Gastrocnemius medialis (tissue), 4 donors: ENCODE data around the gene HERPUD1. TPM values are rescaled to one million over a fixed set of nuclear protein-coding genes. Genes with fewer than 3 reads are reported as not detected.

Source experiments
- ATAC-seq, 2 donors: fragments of 150-250 bp; one replicate each; pipeline ENCODE4 v1.9.1; 2016
- DNase-seq, 2 donors: peaks; one replicate each; pipeline ENCODE4 v3.0.0-alpha.2; 2019
- H3K27ac ChIP-seq, 4 donors: fragments of 200-600 bp; sonication (generic); 1 replicate in 1 of 4; 2 replicates in 3 of 4; pipeline ENCODE4 v1.5.1; 2016 to 2018; ENCODE audit warnings: mild to moderate bottlenecking in 2 of 4, moderate library complexity in 1 of 4
- H3K27me3 ChIP-seq, 3 donors: fragments of 200-600 bp; sonication (generic) in 2 of 3; 1 replicate in 1 of 3; 2 replicates in 2 of 3; pipeline versions ENCODE4 v1.5.1 to v1.6.0; 2016 to 2019; ENCODE audit warnings: mild to moderate bottlenecking in 1 of 3, moderate library complexity in 1 of 3
- H3K36me3 ChIP-seq, 2 donors: fragments of 200-600 bp; sonication (generic) in 1 of 2; one replicate each; pipeline ENCODE4 v1.5.1; 2017 to 2018
- H3K4me1 ChIP-seq, 2 donors: fragments of 200-600 bp; sonication (generic) in 1 of 2; one replicate each; pipeline ENCODE4 v1.5.1; 2016 to 2017; ENCODE audit warnings: mild to moderate bottlenecking in 2 of 2
- H3K4me3 ChIP-seq, 4 donors: fragments of 200-600 bp; sonication (generic) in 3 of 4; 1 replicate in 1 of 4; 2 replicates in 3 of 4; pipeline ENCODE4 v1.5.1; 2016 to 2019; ENCODE audit warnings: mild to moderate bottlenecking in 2 of 4
- H3K9me3 ChIP-seq, 3 donors: fragments of 200-600 bp; sonication (generic) in 2 of 3; 1 replicate in 1 of 3; 2 replicates in 2 of 3; pipeline ENCODE4 v1.5.1; 2016 to 2019
- POLR2A ChIP-seq, 2 donors: fragments of 450-650 bp; IDR thresholded peaks; one replicate each; pipeline ENCODE4 v1.6.1; 2017; ENCODE audit warnings: antibody characterized with exemption in 2 of 2, mild to moderate bottlenecking in 2 of 2, moderate library complexity in 2 of 2
- in situ Hi-C, 4 donors: fragments of 200-750 bp; cut with MboI; loops; one replicate each; pipeline versions ENCODE4 v1.15.0 to v1.8.0; 2017; ENCODE audit warnings: low sequenced_read_pairs in 4 of 4
- intact Hi-C: fragments of 100-400 bp; cut with DNase I; formaldehyde crosslinking; loops from one replicate; pipeline ENCODE4 v1.15.1; 2023; ENCODE audit warnings: low total_unique reads
- total RNA-seq, 4 donors: library from RNA; depleted of rRNA; stranded (reverse); fragments of >200 nt; gene quantifications; one replicate each; pipeline versions ENCODE4 v1.1.0 to v1.2.3, GENCODE V29; 2016
- TF ChIP-seq, protein P1 (sequence below), 5 experiments: fragments of 450-650 bp in 3 of 5; fragments of 200-600 bp in 2 of 5; sonication (generic) in 2 of 5; IDR thresholded peaks in 4 of 5; conservative IDR thresholded peaks in 1 of 5; 1 replicate in 4 of 5; 2 replicates in 1 of 5; pipeline ENCODE4 v1.5.1; 2016 to 2019; ENCODE audit warnings: antibody characterized with exemption in 5 of 5, mild to moderate bottlenecking in 3 of 5, moderate library complexity in 3 of 5

The HERPUD1 gene
- total RNA-seq, 4 donors from 2014 or later: 110 to 281 (median 125) TPM

DNA sequence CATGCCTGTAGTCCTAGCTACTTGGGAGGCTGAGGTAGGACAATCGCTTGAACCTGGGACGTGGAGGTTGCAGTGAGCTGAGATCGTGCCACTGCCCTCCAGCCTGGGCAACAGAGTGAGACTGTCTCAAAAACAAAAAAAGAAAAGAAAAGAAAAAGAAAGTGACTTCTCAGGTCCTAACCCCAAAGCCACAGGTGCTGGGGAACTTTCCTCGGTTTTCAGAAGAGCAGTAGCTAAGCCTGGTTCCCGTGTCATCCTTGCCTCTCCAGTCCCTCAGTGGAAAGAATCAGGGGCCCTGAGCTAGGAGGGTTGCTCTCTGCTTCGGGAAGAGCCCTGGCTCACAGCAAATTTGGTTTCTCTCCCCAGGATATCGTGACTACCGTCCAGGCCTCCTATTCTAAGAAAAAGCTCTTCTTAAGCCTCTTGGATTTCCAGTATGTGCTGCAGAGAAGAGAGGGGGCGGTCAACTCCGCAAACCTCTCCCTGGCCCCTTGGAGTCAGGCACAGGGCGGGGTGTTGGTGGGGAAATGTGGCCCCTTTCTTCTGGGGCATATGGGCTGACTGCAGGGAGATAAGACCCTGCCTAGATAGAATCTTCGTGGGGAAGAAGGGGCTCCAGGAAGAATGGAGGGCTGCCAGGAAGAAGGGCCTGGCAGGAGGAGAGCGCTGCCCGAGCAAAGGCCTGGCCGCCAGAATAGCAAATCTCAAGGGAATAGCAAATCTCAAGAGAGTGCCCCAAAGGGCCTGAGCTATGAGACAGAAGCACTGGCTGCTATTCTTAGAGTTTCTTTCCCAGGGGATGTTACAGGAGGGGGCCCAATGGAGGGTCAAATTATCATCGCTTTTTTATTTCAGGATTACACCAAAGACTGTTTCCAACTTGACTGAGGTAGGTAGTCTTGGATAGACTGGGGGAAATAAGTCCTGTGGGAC is 49.1 kb downstream of the HERPUD1 start:
- DNase-seq (no peak), ATAC-seq (no peak)
- intact Hi-C loops (no loop called here), in situ Hi-C loops (no loop called here)
- Histone ChIP-seq H3K4me1 (peaks cover 0 to 12% of the 10 kb centered on the region in 2 donors), H3K27ac (no peak overlapping the region), H3K27me3 (no peaks in the 10 kb centered on the region), H3K36me3 (no peaks in the 10 kb centered on the region), H3K4me3 (no peak overlapping the region), H3K9me3 (no peaks in the 10 kb centered on the region)
- TF ChIP-seq POLR2A (IDR thresholded peaks at IDR 0.05): no peak
- TF ChIP-seq, protein P1, sequence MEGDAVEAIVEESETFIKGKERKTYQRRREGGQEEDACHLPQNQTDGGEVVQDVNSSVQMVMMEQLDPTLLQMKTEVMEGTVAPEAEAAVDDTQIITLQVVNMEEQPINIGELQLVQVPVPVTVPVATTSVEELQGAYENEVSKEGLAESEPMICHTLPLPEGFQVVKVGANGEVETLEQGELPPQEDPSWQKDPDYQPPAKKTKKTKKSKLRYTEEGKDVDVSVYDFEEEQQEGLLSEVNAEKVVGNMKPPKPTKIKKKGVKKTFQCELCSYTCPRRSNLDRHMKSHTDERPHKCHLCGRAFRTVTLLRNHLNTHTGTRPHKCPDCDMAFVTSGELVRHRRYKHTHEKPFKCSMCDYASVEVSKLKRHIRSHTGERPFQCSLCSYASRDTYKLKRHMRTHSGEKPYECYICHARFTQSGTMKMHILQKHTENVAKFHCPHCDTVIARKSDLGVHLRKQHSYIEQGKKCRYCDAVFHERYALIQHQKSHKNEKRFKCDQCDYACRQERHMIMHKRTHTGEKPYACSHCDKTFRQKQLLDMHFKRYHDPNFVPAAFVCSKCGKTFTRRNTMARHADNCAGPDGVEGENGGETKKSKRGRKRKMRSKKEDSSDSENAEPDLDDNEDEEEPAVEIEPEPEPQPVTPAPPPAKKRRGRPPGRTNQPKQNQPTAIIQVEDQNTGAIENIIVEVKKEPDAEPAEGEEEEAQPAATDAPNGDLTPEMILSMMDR (IDR thresholded peaks at IDR 0.05 in 4 of 5, conservative IDR thresholded peaks at IDR 0.05 in 1 of 5): no peak

DNA sequence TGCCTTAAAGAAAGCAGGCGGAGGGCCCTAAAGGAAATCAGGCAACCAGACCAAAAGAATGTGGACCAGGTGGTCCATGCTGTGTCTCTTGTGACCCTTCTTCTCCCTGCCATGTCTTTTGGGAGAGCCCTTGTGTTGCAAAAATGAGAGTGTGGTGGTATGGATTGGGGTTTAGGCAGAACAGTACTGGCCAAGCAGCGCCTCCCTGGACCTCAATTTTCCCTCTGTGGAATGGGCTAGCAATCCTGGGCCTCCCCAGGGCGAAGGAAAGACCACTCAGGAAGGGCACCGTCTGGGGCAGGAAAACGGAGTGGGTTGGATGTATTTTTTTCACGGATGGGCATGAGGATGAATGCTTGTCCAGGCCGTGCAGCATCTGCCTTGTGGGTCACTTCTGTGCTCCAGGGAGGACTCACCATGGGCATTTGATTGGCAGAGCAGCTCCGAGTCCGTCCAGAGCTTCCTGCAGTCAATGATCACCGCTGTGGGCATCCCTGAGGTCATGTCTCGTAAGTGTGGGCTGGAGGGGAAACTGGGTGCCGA is 49.9 kb downstream of the HERPUD1 start:
- in situ Hi-C loops: no loop called here
- ATAC-seq (no peak), DNase-seq (no peak)
- Histone ChIP-seq H3K27ac (no peak overlapping the region), H3K9me3 (no peaks in the 10 kb centered on the region), H3K36me3 (no peaks in the 10 kb centered on the region), H3K4me3 (no peak overlapping the region), H3K4me1 (peaks cover 0 to 12% of the 10 kb centered on the region in 2 donors), H3K27me3 (no peaks in the 10 kb centered on the region)
- intact Hi-C loops: no loop called here
- TF ChIP-seq, protein P1 (IDR thresholded peaks at IDR 0.05 in 4 of 5, conservative IDR thresholded peaks at IDR 0.05 in 1 of 5): no peak
- TF ChIP-seq POLR2A (IDR thresholded peaks at IDR 0.05): no peak

DNA sequence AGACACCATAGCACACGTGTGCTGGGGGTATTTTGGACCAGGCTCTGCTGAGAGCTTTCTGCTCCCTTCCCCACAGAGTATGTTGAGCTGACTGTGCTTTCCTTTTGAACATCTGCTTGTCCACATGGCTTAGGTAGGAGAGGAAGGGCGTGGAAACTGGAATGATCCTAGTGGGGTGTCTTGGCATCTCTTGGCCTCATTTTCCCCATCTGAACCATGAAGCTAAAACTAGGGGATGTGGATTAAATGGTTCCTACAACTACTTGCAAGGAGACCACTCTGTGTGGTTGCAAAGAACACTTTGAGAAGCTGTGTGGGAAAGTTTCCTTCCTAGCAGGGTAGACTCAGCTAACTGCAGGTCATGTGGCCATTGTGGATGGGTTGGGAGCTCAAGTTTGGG is 50.8 kb downstream of the HERPUD1 start:
- no peak overlapping the region for H3K4me3 ChIP-seq
- no peak overlapping the region for H3K27ac ChIP-seq
- H3K27me3 ChIP-seq: no peaks in the 10 kb centered on the region
- ATAC-seq: no peak
- no peak for DNase-seq
- no peaks in the 10 kb centered on the region for H3K36me3 ChIP-seq
- no peaks in the 10 kb centered on the region for H3K9me3 ChIP-seq
- intact Hi-C loops (no loop called here), in situ Hi-C loops (no loop called here)
- no peak for TF ChIP-seq POLR2A (IDR thresholded peaks at IDR 0.05)
- TF ChIP-seq, protein P1 (IDR thresholded peaks at IDR 0.05 in 4 of 5, conservative IDR thresholded peaks at IDR 0.05 in 1 of 5): no peak
- H3K4me1 ChIP-seq: peaks cover 0 to 12% of the 10 kb centered on the region in 2 donors

DNA sequence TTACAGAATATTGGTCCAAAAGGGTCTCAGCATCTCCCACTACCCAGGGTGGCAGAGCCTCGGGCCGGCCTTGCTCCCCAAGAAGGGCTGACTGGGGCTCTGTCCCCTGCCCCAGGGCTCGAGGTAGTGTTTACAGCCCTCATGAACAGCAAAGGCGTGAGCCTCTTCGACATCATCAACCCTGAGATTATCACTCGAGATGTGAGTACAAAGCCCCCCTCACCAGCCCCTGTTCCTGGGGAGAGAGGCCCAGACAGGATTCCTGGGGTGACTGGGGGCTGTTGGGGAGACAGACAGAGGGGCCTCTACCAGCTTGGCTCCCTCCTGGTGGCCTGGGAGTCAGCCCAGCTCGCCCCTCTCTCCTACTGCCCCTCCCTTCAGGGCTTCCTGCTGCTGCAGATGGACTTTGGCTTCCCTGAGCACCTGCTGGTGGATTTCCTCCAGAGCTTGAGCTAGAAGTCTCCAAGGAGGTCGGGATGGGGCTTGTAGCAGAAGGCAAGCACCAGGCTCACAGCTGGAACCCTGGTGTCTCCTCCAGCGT is 51.3 kb downstream of the HERPUD1 start:
- DNase-seq: no peak
- no peak overlapping the region for H3K27ac ChIP-seq
- in situ Hi-C loops: no loop called here
- no peaks in the 10 kb centered on the region for H3K36me3 ChIP-seq
- H3K9me3 ChIP-seq: no peaks in the 10 kb centered on the region
- no peak for ATAC-seq
- intact Hi-C loops: no loop called here
- H3K27me3 ChIP-seq: no peaks in the 10 kb centered on the region
- no peak for TF ChIP-seq POLR2A (IDR thresholded peaks at IDR 0.05)
- TF ChIP-seq, protein P1 (IDR thresholded peaks at IDR 0.05 in 4 of 5, conservative IDR thresholded peaks at IDR 0.05 in 1 of 5): no peak
- H3K4me1 ChIP-seq: peaks cover 0 to 12% of the 10 kb centered on the region in 2 donors
- no peak overlapping the region for H3K4me3 ChIP-seq
